ENCODE data around the gene SGSM1.
"Not testable (repeated sequence)": the region's sequence is repeated elsewhere in the genome, so short reads cannot be mapped to it uniquely, and the experiment has no call there.

The SGSM1 gene

GRCh38 chr22:24876700-24877099, 70.7 kb downstream of the SGSM1 start:
- no peak for DNase-seq (ENCODE audit: extremely low spot score, insufficient read length, low read depth)
- no peak for FAIRE-seq

- no peak for FAIRE-seq
- no peak for DNase-seq (ENCODE audit: extremely low spot score, insufficient read length, low read depth)
These were observed 73.0 kb downstream of the SGSM1 start for GRCh38 chr22:24878969-24879368.

GRCh38 chr22:24883432-24883831, 77.4 kb downstream of the SGSM1 start:
- FAIRE-seq: no peak

GRCh38 chr22:24887260-24887659, 81.2 kb downstream of the SGSM1 start:
- no peak for DNase-seq (ENCODE audit: extremely low spot score, insufficient read length, low read depth)
- no peak for FAIRE-seq

More at GRCh38 chr22:24883432-24883831, 77.4 kb downstream of the SGSM1 start:
- no peak for DNase-seq (ENCODE audit: extremely low spot score, insufficient read length, low read depth)

- FAIRE-seq: no peak
These were observed 87.5 kb downstream of the SGSM1 start for GRCh38 chr22:24893341-24894070.

GRCh38 chr22:24894220-24894975, 88.4 kb downstream of the SGSM1 start:
- DNase-seq (ENCODE audit: extremely low spot score, insufficient read length, low read depth) (no peak), FAIRE-seq (no peak)

More at GRCh38 chr22:24893341-24894070, 87.5 kb downstream of the SGSM1 start:
- DNase-seq (ENCODE audit: extremely low spot score, insufficient read length, low read depth): no peak

- DNase-seq (ENCODE audit: extremely low spot score, insufficient read length, low read depth) (no peak), FAIRE-seq (no peak)
These were observed 89.0 kb downstream of the SGSM1 start for GRCh38 chr22:24894998-24895397.

GRCh38 chr22:24901448-24901847, 95.4 kb downstream of the SGSM1 start:
- DNase-seq (ENCODE audit: extremely low spot score, insufficient read length, low read depth) (no peak), FAIRE-seq (no peak)

GRCh38 chr22:24905909-24906308, 99.9 kb downstream of the SGSM1 start:
- FAIRE-seq: no peak
- DNase-seq (ENCODE audit: extremely low spot score, insufficient read length, low read depth): no peak

GRCh38 chr22:24907101-24907500, 101.1 kb downstream of the SGSM1 start:
- not testable (repeated sequence) for FAIRE-seq; DNase-seq (ENCODE audit: extremely low spot score, insufficient read length, low read depth)

GRCh38 chr22:24920029-24920428, 114.0 kb downstream of the SGSM1 start:
- DNase-seq (ENCODE audit: extremely low spot score, insufficient read length, low read depth) (no peak), FAIRE-seq (no peak)

- DNase-seq (ENCODE audit: extremely low spot score, insufficient read length, low read depth) (no peak), FAIRE-seq (no peak)
These were observed 119.8 kb downstream of the SGSM1 start for GRCh38 chr22:24925586-24926427.

- DNase-seq (ENCODE audit: extremely low spot score, insufficient read length, low read depth) (no peak), FAIRE-seq (no peak)
These were observed 120.4 kb downstream of the SGSM1 start for GRCh38 chr22:24926428-24926725.

- FAIRE-seq: no peak
- no peak for DNase-seq (ENCODE audit: extremely low spot score, insufficient read length, low read depth)
These were observed 121.0 kb downstream of the SGSM1 start for GRCh38 chr22:24926849-24927579.

- no peak for FAIRE-seq
- DNase-seq (ENCODE audit: extremely low spot score, insufficient read length, low read depth): no peak
These were observed 122.3 kb downstream of the SGSM1 start for GRCh38 chr22:24928322-24928721.

- DNase-seq (ENCODE audit: extremely low spot score, insufficient read length, low read depth) (no peak), FAIRE-seq (no peak)
These were observed 124.7 kb downstream of the SGSM1 start for GRCh38 chr22:24930678-24931077.

GRCh38 chr22:24935771-24936483, 129.9 kb downstream of the SGSM1 start:
- DNase-seq (ENCODE audit: extremely low spot score, insufficient read length, low read depth): no peak
- FAIRE-seq: no peak

- no peak for DNase-seq (ENCODE audit: extremely low spot score, insufficient read length, low read depth)
These were observed 131.1 kb downstream of the SGSM1 start for GRCh38 chr22:24937114-24937513.

GRCh38 chr22:24938741-24939341, 132.8 kb downstream of the SGSM1 start:
- FAIRE-seq: peak; percentile 77
- DNase-seq (ENCODE audit: extremely low spot score, insufficient read length, low read depth): peak; percentile 35

More at GRCh38 chr22:24937114-24937513, 131.1 kb downstream of the SGSM1 start:
- FAIRE-seq: no peak

All from GM18507 (cell line).